ENCODE results near the gene DNAH14.
"Not testable (repeated sequence)": the region's sequence is repeated elsewhere in the genome, so short reads cannot be mapped to it uniquely, and the experiment has no call there.

Gene DNAH14

GRCh38 chr1:224929335-224930237 is at the start of gene DNAH14:
Gene DNAH14, plus strand, starts transcription at chr1:224929675. Its CDS starts 23,028 bp downstream, at chr1:224952703.
- DNase-seq = no peak

DNA sequence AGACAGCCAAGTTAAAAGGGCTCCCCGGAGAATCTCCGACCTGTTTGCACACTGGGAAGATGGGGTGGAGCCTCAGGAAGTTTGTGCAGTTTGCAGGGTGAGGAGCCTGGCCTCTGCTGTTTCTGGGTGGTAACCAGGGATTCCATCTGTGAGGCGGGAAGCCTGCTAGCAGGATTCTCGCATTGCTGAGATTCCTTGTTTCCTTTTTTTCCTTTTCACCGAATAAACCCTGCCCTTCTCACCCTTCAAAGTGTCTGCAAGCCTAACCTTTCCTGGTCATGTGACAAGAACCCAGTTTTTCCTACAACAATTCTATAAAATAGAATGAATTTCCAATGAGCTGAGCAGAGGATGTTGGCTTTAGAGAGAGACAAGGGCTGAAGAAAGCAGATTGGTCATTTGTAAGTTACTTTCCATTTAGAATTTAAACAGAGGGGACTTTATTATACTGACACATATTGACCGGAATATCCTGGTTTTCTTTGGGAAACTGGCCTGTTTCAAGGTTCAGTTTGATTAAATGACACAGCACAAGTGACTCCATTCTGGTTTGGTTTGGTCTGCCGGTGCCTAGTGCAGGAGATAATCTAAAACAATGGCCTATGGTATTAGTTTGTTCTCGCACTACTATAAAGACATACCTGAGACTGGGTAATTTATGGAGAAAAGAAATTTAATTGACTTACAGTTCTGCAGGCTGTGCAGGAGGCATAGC is 48.7 kb upstream of the DNAH14 start:
- no peak for DNase-seq

DNA sequence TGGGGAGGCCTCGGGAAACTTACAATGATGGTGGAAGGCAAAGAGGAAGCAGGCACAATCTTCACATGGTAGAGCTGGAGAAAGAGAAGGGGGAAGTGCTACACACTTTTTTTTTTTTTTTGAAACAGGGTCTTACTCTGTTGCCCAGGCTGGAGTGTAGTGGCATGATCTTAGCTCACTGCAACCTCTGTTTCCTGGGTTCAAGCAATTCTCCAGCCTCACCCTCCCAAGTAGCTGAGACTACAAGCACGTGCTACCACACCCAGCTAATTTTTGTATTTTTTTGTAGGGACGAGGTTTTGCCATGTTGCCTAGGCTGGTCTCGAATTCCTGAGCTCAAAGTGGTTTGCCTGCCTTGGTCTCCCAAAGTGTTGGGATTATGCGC is 48.2 kb upstream of the DNAH14 start:
- DNase-seq = not testable (repeated sequence)

DNA sequence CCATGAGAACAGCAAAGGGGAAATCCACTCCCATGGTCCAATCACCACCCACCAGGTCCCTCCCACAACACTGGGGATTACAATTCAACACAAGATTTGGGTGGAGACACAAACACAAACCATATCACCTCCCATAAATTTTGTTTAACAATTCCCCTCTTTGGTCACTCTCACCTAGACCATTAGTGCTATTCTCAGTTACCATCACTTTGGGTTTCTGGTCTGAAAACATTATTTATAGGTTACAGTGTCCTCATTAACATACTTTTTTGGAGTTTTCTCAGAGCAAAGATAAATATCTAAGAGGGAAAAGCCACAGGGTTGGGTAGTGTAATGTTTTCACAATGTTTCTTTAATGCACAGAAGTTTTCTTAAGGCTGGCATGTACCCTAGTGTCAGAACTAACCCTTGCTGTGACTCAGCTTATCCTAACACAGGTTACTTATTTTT is 47.7 kb upstream of the DNAH14 start:
- no peak for DNase-seq

GRCh38 chr1:224882264-224882663 is 47.2 kb upstream of the DNAH14 start:
- no peak for DNase-seq

- no peak for DNase-seq
These were observed 46.4 kb upstream of the DNAH14 start for GRCh38 chr1:224883091-224883490.

DNA sequence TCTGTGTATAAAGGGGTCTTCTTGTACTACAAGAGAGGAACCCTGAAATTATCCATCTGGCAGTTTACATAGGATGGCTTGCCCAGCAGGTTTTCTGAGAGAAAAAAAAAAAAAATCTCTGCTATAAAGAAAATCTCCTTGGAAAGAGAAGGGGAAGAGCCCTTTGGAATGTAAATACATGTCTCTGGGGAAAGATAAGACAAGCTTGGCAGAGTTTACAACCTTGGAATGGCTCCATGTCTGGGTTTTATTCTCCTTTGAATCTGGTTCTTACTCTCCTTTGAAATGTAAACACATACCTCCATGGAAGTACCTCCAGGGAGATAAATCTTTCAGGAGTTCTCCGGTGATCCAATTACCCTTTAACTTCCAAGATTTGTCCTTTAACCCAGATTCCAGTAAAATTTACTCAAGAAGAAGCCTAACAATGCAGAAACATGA is 45.1 kb upstream of the DNAH14 start:
- DNase-seq = no peak

DNA sequence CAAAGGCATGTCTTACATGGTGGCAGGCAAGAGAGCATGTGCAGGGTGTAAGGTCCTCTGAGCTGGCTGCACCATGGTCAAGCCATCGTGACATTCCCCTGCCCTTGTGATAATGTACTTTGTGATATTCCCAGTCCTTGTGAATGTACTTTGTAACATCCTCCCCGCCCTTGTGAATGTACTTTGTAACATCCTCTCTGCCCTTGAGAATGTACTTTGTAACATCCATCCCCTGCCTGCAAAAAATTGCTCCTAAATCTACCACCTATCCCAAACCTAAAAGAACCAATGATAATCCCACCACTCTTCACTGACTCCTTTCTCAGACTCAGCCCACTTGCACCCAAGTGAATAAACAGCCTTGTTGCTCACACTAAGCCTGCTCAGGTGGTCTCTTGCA is 44.1 kb upstream of the DNAH14 start:
- not testable (repeated sequence) for DNase-seq

- DNase-seq = no peak
These were observed 34.6 kb upstream of the DNAH14 start for GRCh38 chr1:224894915-224895314.

DNA sequence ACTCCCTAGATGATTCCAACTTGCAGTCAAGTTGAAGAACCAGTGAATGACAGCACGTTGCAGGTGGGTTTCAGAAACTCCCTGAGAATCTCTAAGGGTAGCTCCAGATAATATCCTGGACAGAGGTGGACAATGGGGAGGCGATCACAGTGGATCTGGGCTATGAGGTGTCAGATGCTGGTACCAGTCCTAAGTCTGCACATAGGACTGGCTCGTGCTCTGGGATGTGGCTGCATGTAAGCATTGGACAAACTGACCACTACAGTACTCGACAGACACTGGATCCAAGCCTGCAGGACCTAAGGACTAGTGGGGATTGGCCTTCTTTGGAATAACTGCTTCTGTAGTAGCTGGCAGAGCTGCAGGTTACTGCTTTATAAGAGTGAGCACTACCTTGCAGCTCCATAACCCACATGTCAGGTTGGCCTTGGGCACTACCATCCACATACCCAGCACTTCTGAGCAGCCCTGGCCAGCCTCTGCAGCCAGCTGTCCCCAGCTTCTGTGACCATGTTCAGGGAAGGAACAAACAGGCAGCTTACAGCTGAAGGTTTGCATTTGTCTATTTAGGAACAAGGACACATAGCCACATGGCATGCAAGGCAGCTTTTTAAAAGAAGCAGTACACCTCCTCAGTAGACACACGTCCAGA is 33.2 kb upstream of the DNAH14 start:
- DNase-seq = no peak

DNA sequence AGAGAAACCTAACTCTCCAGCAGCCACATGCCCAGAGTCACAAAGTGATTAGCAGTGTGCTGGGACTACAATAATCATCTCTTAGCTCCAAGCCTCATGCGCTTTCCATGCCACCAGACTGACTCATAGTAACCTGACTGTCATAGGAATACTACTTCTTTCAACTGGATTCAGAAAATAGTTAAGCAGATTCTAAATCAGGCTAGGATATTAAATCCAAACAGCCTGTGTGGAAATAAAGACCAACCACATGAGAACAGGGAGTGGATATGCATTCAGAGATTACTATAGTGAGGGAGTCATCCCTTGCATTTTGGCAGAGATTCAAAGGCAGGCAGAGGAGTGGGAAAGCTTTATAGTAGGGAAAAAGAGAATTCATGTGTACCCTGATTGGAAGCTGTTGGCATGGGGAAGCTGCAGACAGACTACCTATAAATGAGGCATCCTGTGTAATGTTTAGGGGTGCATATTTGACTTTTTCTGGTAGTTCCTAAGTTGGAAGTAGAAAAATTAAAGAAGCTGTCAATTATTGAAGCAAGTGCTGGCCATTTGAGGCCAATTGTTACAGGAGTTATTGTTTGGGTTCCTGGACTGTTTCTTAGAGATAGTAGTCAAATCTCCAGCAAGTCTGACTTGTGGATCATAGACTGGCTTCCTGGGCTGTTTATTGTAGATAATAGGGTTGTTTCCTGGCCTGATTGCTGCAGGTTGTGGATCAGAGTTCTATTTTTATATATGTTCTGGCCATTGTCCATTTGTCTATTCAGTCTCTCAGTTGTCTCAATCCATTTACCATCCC is 31.7 kb upstream of the DNAH14 start:
- no peak for DNase-seq

DNA sequence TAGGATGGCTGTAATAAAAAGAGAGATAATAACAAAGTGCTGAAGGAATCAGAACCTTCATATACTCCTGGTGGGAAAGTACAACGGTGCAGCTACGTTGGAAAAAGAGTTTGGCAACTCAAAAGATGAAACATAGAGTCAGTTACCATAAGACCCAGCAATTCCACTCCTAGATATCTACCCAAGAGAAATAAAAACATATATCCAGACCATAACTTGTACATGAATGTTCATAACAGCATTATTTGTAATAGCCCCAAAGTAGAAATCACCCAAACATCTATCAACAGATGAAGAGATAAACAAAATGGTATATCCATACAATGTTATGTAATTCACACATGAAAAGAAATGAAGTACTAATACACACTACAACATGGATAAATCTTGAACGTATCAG is 30.5 kb upstream of the DNAH14 start:
- DNase-seq = no peak

- no peak for DNase-seq
These were observed 29.3 kb upstream of the DNAH14 start for GRCh38 chr1:224900062-224900630.

GRCh38 chr1:224901087-224901810 is 28.2 kb upstream of the DNAH14 start:
- no peak for DNase-seq

- DNase-seq = no peak
These were observed 25.5 kb upstream of the DNAH14 start for GRCh38 chr1:224903955-224904354.

DNA sequence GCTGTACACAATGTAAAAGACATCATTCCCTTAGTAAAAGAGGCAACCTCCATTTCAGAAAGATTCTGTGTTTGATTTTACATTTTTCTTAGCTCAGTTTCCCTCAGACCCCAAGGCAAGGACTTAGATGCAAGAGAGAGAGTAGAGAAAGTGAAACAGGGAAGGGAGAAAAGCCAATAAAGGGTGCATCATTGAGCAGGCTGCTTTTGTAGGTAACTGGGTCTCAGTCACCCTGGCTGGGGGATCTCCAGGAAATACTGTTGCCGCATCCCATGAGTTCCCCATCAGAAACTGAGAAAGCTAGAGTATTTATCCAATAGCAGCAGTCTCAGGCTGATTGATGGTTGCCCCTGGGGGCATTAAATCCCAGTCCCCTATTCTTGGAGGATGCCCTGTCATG is 23.1 kb upstream of the DNAH14 start:
- no peak for DNase-seq

GRCh38 chr1:224911217-224911616 is 18.3 kb upstream of the DNAH14 start:
- DNase-seq = no peak

DNA sequence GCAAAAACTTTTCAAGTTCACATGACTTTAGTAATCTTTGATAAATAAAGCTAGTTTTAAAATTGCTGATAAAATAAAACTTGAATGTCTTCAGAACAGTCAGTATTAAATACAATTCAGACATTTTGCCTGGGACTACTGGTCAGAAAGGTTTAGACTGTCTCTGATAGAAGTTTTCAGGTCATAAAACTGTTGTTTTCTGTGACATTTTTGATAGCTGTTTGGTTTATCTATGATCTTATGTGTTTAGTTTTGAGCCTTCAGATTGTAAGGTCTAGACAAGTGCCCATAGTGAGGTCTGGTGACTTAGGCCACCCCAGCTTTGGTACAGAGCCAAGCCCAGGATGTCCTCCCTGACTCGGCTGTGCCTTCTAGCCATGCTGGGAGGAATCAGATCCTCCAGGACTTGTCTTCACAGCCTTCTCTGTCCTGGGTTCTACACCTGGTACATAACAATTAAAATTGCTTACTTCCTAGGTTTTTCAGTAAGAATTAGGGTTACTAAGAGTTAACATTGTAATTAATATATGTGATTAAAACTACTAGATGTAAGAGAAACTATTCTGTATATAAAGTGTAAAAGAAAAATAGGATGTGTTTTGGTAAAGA is 15.1 kb upstream of the DNAH14 start:
- no peak for DNase-seq

DNA sequence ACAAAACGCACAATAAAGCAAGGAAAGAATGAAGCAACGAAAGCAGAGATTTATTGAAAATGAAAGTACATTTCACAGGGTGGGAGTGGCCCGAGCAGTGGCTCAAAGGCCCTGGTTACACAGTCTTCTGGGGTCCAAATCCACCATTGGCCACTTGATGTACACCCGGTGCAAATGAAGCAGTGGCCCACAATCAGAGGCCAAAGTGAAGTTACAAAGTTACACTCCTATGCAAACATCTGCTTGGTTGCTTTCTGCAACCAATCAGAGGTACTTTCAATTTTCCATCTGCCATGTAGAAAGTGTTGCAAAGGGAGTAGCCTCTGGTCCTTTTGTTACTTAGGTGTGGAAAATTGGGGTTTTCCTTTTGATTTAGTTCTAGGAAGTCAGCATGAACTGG is 10.0 kb upstream of the DNAH14 start:
- no peak for DNase-seq

- DNase-seq = no peak
These were observed 8.5 kb upstream of the DNAH14 start for GRCh38 chr1:224920930-224921329.

DNA sequence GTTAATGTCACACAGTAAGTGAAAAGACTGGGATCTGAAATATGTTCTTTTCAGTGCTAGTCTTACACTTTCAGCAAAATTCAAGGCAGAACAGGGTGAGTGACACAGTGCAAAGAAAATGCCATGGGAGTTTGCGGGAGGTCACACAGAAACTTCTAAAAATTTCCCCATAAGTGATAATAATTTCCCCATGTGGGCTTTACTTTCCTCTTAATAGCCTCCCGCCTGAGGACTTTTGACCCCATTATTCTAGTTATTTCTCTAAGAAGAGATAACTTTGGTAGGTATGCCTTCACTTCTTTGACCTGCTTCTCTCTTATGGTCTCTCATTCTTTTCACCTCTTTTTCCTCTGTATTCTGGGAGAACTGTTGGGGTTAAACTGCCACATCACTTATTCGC is 8.1 kb upstream of the DNAH14 start:
- DNase-seq = no peak
